Measurements from ENCODE around the gene SOAT2.

DNA sequence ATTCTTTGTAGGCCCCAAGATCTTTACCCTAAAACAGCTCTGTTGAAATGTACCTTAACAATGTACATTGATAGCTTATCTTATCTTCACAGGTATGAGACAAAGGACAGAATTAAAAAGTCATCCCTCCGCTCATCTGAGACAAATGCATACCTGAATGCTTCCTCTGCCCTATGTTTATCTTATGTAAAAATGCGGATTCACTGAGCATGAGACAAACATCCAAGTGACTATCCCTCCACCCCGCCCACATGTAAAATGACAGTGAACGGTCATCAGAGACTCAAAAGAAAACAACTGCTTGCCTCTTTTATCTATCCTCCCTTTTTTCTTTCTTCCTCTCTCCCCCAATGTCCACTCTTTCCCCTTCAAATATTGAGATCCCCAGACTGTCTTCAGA is 40.1 kb downstream of the SOAT2 start:
- TF ChIP-seq, protein P1, sequence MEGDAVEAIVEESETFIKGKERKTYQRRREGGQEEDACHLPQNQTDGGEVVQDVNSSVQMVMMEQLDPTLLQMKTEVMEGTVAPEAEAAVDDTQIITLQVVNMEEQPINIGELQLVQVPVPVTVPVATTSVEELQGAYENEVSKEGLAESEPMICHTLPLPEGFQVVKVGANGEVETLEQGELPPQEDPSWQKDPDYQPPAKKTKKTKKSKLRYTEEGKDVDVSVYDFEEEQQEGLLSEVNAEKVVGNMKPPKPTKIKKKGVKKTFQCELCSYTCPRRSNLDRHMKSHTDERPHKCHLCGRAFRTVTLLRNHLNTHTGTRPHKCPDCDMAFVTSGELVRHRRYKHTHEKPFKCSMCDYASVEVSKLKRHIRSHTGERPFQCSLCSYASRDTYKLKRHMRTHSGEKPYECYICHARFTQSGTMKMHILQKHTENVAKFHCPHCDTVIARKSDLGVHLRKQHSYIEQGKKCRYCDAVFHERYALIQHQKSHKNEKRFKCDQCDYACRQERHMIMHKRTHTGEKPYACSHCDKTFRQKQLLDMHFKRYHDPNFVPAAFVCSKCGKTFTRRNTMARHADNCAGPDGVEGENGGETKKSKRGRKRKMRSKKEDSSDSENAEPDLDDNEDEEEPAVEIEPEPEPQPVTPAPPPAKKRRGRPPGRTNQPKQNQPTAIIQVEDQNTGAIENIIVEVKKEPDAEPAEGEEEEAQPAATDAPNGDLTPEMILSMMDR (optimal IDR thresholded peaks at IDR 0.05 in 1 of 3, IDR thresholded peaks at IDR 0.05 in 1 of 3, conservative IDR thresholded peaks at IDR 0.05 in 1 of 3; ENCODE audit: extremely low read depth in 1 of 3, insufficient read depth in 2 of 3, low read length in 3 of 3), result no peak
- TF ChIP-seq EZH2 (IDR thresholded peaks at IDR 0.05; ENCODE audit: low read length), result no peak

Measured in keratinocyte (primary cell).